HTR-8/SVneo (cell line): ENCODE data around the gene NRXN3.

Experiments
- DNase-seq: peaks from one replicate; pipeline ENCODE4 v3.0.0; 2011; ENCODE audit warnings: low spot score, mixed read lengths; ENCODE audit not compliant: insufficient read length
- FAIRE-seq: peaks from 2 replicates; lab custom pipeline; 2011; peaks lifted over from hg19 to GRCh38; lab: Jason Lieb, UNC

NRXN3 gene

DNA sequence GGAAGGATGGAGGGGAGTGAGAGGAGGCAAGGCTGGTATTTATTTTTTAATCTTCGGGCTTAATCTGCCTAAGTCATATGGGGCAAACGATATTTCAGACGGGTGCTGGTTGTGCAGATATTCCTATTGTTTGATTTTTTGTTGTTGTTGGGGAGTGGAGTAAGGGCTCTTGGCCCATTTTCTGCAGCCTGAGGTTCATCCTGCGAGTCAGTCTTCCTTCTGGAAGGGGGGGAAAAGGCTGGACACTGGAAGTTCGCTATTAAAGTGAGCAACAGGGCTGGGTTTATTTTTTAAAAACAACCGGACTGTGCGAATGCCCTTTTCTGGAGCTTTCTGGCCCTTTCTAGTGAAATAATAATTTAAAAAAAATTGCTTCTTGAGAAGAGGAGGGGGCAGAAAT, 2.3 kb downstream of the NRXN3 start:
- FAIRE-seq (no peak), DNase-seq (no peak)

- FAIRE-seq (no peak), DNase-seq (no peak)
Observed at GRCh38 chr14:78173346-78174035, 3.3 kb downstream of the NRXN3 start.

DNA sequence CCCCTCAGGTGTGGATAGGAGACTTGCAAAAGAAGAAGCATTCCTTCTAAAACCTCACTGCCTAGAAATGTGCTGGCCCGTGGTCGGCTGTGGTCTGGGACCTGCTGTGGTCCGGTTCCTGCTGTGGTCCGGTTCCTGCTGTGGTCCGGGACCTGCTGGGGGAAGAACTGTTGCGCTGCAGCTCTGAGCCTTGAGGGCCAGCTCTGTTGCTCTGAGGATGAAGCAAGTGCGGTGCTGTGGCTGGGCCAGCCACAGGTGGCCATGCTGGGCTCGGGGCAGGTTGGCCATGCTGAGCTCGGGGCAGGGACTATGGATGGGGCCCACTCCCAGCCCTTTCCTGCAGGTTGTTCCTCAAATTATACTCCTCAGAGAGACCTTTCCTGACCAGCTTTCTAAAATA, 5.2 kb downstream of the NRXN3 start:
- DNase-seq, result no peak
- FAIRE-seq, result no peak

- FAIRE-seq (no peak), DNase-seq (no peak)
Observed at GRCh38 chr14:78178071-78178470, 7.9 kb downstream of the NRXN3 start.

GRCh38 chr14:78178971-78179370, 8.8 kb downstream of the NRXN3 start:
- DNase-seq, result no peak
- no peak for FAIRE-seq

DNA sequence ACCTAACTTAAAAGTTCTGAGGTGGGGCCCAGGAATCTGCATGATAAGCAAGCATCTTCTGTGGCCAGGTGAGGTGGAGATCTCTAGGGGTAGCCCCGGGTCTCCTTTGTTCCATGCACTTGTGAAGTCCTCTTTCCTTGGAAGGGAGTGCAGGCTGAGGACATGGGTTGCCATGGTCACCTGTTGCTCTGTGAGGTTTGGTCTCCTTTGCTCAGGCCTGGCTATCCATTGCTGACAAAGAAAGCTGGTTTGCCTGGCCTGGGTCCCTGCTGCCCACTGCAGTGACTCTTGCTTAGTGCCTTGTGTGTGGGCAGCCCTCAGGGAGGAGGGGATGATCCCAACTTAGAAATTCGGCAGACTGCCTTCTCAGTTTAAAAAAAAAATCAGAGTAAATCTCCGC, 11.1 kb downstream of the NRXN3 start:
- no peak for DNase-seq
- FAIRE-seq, result no peak

GRCh38 chr14:78182722-78183121, 12.5 kb downstream of the NRXN3 start:
- FAIRE-seq (no peak), DNase-seq (no peak)

DNA sequence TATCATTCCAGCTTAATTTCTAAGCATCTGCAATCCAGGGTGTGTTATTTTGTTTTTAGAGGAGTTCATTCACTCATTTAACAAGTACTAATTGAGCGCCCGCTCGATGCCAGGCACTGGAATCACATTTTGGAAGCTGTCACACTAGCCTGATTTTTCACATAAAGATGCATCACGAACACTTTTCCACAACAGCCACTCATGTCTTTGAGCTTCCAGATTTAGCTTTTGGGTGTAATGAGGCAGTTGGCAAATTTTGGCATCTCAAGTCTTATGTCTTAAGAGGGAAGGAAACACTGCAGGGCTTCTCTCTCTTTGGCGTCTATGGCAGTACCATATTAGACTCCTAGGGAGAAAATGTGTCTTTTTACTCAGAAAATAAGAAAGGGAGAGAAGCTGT, 14.0 kb downstream of the NRXN3 start:
- no peak for DNase-seq
- no peak for FAIRE-seq

- FAIRE-seq, result no peak
- no peak for DNase-seq
Observed at GRCh38 chr14:78186277-78186676, 16.1 kb downstream of the NRXN3 start.

GRCh38 chr14:78188882-78189281, 18.7 kb downstream of the NRXN3 start:
- FAIRE-seq, result no peak
- DNase-seq, result no peak

GRCh38 chr14:78195431-78195830, 25.3 kb downstream of the NRXN3 start:
- no peak for DNase-seq
- no peak for FAIRE-seq

- no peak for DNase-seq
- no peak for FAIRE-seq
Observed at GRCh38 chr14:78196323-78196722, 26.1 kb downstream of the NRXN3 start.

- DNase-seq (no peak), FAIRE-seq (no peak)
Observed at GRCh38 chr14:78197051-78197450, 26.9 kb downstream of the NRXN3 start.

- FAIRE-seq, result no peak
- no peak for DNase-seq
Observed at GRCh38 chr14:78202163-78202562, 32.0 kb downstream of the NRXN3 start.

DNA sequence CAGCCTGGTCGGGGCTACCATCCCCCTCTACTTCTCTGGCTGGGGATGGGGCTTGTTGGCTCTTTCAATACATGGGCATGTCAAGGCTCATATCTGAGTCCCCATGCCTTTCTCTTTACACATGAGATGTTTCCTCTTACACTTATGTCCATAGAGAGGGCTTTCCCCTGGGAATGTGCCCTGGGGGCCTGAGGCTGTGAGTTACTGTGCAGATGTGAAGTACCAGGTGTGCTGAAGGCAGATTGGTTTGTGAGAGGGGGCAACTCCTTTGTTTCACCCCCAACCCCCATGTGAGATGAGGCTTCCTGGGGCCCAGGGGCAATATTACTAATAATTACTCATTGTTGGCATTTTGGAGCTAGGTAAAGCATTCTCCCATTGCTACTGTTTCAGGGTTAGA, 32.8 kb downstream of the NRXN3 start:
- no peak for FAIRE-seq
- DNase-seq, result no peak

GRCh38 chr14:78207414-78207813, 37.2 kb downstream of the NRXN3 start:
- FAIRE-seq (no peak), DNase-seq (no peak)

DNA sequence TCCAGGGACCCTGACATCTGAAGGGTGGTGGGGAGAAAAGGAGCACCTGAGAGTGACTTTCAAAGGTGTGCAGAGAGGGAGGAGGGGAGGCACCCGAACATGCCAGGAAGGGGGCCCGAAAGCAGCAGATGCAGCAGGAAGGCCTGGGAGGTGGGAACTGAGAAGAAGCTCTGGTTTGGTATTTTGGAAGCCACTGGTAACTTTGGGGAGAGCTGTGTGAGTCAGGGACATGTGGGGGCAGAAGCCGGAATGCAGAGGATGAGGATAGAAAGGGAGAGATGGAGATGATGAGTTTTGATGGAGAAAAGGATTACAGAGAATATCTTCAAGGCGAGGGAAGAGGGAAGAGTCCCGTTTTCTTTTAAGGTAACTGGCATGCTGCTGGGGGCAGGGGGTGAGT, 50.1 kb downstream of the NRXN3 start:
- FAIRE-seq (no peak), DNase-seq (no peak)

- DNase-seq (no peak), FAIRE-seq (no peak)
Observed at GRCh38 chr14:78222746-78223145, 52.6 kb downstream of the NRXN3 start.

DNA sequence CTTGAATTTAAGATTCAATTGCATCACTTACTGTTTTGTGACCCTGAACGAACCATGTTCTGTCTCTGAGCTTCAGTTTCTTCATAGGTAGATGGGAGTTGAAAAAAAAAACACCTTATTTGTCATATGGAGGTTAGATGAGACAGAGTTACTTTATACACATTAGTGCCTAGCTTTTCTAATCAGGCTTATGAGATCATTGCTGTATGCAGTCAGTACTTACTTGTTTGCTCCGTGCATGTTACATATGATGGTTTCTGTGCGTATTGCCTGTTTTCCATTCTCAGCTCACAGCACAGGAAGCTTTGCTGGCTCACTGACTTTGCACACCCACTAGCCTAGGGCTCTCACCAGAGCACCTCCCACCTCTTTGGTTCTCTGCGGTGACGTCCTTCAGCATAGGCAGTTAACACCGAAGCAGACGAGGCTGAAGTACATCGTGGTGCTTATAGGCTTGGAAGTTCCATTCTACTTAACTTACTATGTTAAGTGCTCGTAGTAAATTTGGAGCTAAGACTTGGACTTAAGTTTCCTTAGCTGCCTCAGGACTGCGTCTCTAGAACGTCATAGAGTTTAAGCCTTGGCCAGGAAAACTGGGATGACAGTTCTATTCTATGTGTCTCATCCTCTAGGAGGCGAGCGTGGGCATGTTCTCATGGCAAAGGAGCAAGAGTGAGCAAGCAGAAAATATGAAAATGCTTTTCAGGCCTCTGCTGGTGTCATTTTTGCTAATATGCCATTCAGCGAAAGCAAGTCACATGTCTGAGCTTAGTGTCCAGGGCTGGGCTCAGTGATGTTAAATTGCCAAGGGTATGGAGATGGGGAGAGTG, 57.3 kb downstream of the NRXN3 start:
- DNase-seq, result no peak
- FAIRE-seq, result no peak

GRCh38 chr14:78228702-78229327, 58.6 kb downstream of the NRXN3 start:
- FAIRE-seq (no peak), DNase-seq (no peak)

GRCh38 chr14:78232231-78233000, 62.2 kb downstream of the NRXN3 start:
- DNase-seq, result no peak
- FAIRE-seq, result no peak
